ENCODE data around the gene CHKB.

The CHKB gene

GRCh38 chr22:50595189-50595588, 12.5 kb upstream of the CHKB start:
- DNase-seq (ENCODE audit: low read depth): no peak
- no peak overlapping the region for H3K4me3 ChIP-seq (ENCODE audit: low read depth, low read length)
- no peak for TF ChIP-seq CTCF (IDR thresholded peaks at IDR 0.05; ENCODE audit: control insufficient read depth, extremely low read depth, insufficient read depth)

GRCh38 chr22:50587407-50587806, 4.8 kb upstream of the CHKB start:
- H3K4me3 ChIP-seq (ENCODE audit: low read depth, low read length): no peak overlapping the region
- DNase-seq (ENCODE audit: low read depth): no peak
- TF ChIP-seq CTCF (IDR thresholded peaks at IDR 0.05; ENCODE audit: control insufficient read depth, extremely low read depth, insufficient read depth): no peak

GRCh38 chr22:50586416-50586815, 3.8 kb upstream of the CHKB start:
- no peak for DNase-seq (ENCODE audit: low read depth)
- no peak for TF ChIP-seq CTCF (IDR thresholded peaks at IDR 0.05; ENCODE audit: control insufficient read depth, extremely low read depth, insufficient read depth)

GRCh38 chr22:50585781-50586180, 3.1 kb upstream of the CHKB start:
- DNase-seq (ENCODE audit: low read depth): no peak
- H3K4me3 ChIP-seq (ENCODE audit: low read depth, low read length): no peak overlapping the region
- TF ChIP-seq CTCF (IDR thresholded peaks at IDR 0.05; ENCODE audit: control insufficient read depth, extremely low read depth, insufficient read depth): no peak

More at GRCh38 chr22:50586416-50586815, 3.8 kb upstream of the CHKB start:
- H3K4me3 ChIP-seq (ENCODE audit: low read depth, low read length): no peak overlapping the region

GRCh38 chr22:50585238-50585637, 2.6 kb upstream of the CHKB start:
- no peak for DNase-seq (ENCODE audit: low read depth)
- no peak overlapping the region for H3K4me3 ChIP-seq (ENCODE audit: low read depth, low read length)
- no peak for TF ChIP-seq CTCF (IDR thresholded peaks at IDR 0.05; ENCODE audit: control insufficient read depth, extremely low read depth, insufficient read depth)

- no peak overlapping the region for H3K4me3 ChIP-seq (ENCODE audit: low read depth, low read length)
- no peak for TF ChIP-seq CTCF (IDR thresholded peaks at IDR 0.05; ENCODE audit: control insufficient read depth, extremely low read depth, insufficient read depth)
- DNase-seq (ENCODE audit: low read depth): no peak
Measured at GRCh38 chr22:50584106-50585096, 1.8 kb upstream of the CHKB start.

Measured in LNCaP clone FGC (cell line).